Psoas muscle (tissue), 8 donors: Measurements from ENCODE around the gene KDF1. TPM values are rescaled to one million over a fixed set of nuclear protein-coding genes. Genes with fewer than 3 reads are reported as not detected.

Experiments used
- ATAC-seq, 4 donors: fragments of 200-7000 bp; cut with Tn5 transposase; one replicate each; pipeline ENCODE4 v1.9.1; 2020; ENCODE audit warnings: moderate library complexity in 3 of 4, mild to moderate bottlenecking in 2 of 4
- DNase-seq, 2 donors: peaks; one replicate each; pipeline ENCODE4 v3.0.0-alpha.2; 2020
- H3K27ac ChIP-seq: fragments of 200-600 bp; one replicate; pipeline ENCODE4 v1.8.0; 2022
- H3K27me3 ChIP-seq, 3 donors: fragments of 200-600 bp in 1 of 3; one replicate each; pipeline versions ENCODE4 v1.6.1 to v1.8.0; 2013 to 2022; ENCODE audit warnings: low read length in 2 of 3, mild to moderate bottlenecking in 2 of 3, moderate library complexity in 1 of 3; ENCODE audit not compliant: insufficient read depth in 3 of 3
- H3K36me3 ChIP-seq, 2 donors: fragments of 200-600 bp in 1 of 2; one replicate each; pipeline versions ENCODE4 v1.6.1 to v1.8.0; 2013 to 2022; ENCODE audit warnings: low read depth in 1 of 2, mild to moderate bottlenecking in 1 of 2, moderate library complexity in 1 of 2; ENCODE audit not compliant: insufficient read depth in 1 of 2
- H3K4me1 ChIP-seq: fragments of 200-600 bp; one replicate; pipeline ENCODE4 v1.8.0; 2022
- H3K4me3 ChIP-seq: fragments of 200-600 bp; one replicate; pipeline ENCODE4 v1.8.0; 2022; ENCODE audit warnings: mild to moderate bottlenecking
- H3K9me3 ChIP-seq: fragments of 200-600 bp; one replicate; pipeline ENCODE4 v1.8.0; 2022
- WGBS, 3 donors: extraction: QIAGEN DNeasy Blood & Tissue Kit; methylation state at CpG; one replicate each; pipeline versions ENCODE4 v1.1.6 to v1.1.7; 2013; 5-methylcytosine and 5-hydroxymethylcytosine counted together
- intact Hi-C, 2 donors: fragments of 100-400 bp; cut with DNase I; formaldehyde crosslinking; loops; one replicate each; pipeline versions ENCODE4 v1.11.0 to v1.14.2; 2022
- long read RNA-seq, 2 donors: library from polyadenylated mRNA; unstranded; transcript quantifications; one replicate each; pipeline ENCODE4 v2.0.0, GENCODE V29; 2021
- polyA plus RNA-seq, 3 donors: library from polyadenylated mRNA; stranded (reverse); fragments of 200-250 nt; gene quantifications; one replicate each; pipeline ENCODE4 v1.2.3, GENCODE V29; 2013
- total RNA-seq, 4 donors: library from RNA; stranded (reverse); fragmentation: NEBNext Ultra II Directional in 2 of 4; extraction: Animal tissue kit (Norgen Biotek cat#: 25700) in 2 of 4; gene quantifications; one replicate each; pipeline versions ENCODE4 v1.2.1 to v1.2.4, GENCODE V29; 2021 to 2023
- TF ChIP-seq, protein P1 (sequence below): fragments of 200-600 bp; IDR thresholded peaks from one replicate; pipeline ENCODE4 v1.8.0; 2022; ENCODE audit warnings: antibody characterized with exemption
- donor health status: healthy with polysubstance abuse.
- donor health status: DM: no; HTN: no; CAD: no; lungs with moderate emphysema.
- donor health status: Bipolar disorder and iron deficiency.
- donor health status: healthy.
- donor health status: DM: yes; HTN: yes; CAD: no.
- donor health status: DM: no; HTN: no; CAD: no.
- donor health status: DM: no; HTN: no; CAD: no.
- donor health status: DM: yes; HTN: yes; CAD: no.

Gene KDF1
- total RNA-seq (not detected), polyA plus RNA-seq (under 1 TPM in 1 of 3 donors, not detected in 2; 0.01 TPM)
- long read RNA-seq, donor 1: 0 reads
- long read RNA-seq, donor 2: 0 reads

GRCh38 chr1:26959722-26960624 lies at the start of gene KDF1:
KDF1 (minus strand) TSS chr1:26960468; CDS start chr1:26952380, 8,088 bp downstream.
- H3K4me3 ChIP-seq: peak within 1 kb of the TSS; percentile 38
- no peak within 1 kb of the TSS for H3K27ac ChIP-seq
- H3K4me1 ChIP-seq: peaks cover 7% of the 10 kb centered on the region
- intact Hi-C loops: no loop called here
- WGBS, 3 donors: 1 to 2% (median 2%) methylated on average over 66 to 86 of the region's 86 CpGs
- H3K36me3 ChIP-seq: no peaks in the 10 kb centered on the region
- H3K27me3 ChIP-seq: peaks cover 0 to 63% (median 22%) of the 10 kb centered on the region in 3 donors
- no peak for DNase-seq
- ATAC-seq: peak in 3 of 4 donors; percentile 7 to 50 (median 37)
- H3K9me3 ChIP-seq: no peaks in the 10 kb centered on the region
- TF ChIP-seq, protein P1, sequence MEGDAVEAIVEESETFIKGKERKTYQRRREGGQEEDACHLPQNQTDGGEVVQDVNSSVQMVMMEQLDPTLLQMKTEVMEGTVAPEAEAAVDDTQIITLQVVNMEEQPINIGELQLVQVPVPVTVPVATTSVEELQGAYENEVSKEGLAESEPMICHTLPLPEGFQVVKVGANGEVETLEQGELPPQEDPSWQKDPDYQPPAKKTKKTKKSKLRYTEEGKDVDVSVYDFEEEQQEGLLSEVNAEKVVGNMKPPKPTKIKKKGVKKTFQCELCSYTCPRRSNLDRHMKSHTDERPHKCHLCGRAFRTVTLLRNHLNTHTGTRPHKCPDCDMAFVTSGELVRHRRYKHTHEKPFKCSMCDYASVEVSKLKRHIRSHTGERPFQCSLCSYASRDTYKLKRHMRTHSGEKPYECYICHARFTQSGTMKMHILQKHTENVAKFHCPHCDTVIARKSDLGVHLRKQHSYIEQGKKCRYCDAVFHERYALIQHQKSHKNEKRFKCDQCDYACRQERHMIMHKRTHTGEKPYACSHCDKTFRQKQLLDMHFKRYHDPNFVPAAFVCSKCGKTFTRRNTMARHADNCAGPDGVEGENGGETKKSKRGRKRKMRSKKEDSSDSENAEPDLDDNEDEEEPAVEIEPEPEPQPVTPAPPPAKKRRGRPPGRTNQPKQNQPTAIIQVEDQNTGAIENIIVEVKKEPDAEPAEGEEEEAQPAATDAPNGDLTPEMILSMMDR: no peak

DNA sequence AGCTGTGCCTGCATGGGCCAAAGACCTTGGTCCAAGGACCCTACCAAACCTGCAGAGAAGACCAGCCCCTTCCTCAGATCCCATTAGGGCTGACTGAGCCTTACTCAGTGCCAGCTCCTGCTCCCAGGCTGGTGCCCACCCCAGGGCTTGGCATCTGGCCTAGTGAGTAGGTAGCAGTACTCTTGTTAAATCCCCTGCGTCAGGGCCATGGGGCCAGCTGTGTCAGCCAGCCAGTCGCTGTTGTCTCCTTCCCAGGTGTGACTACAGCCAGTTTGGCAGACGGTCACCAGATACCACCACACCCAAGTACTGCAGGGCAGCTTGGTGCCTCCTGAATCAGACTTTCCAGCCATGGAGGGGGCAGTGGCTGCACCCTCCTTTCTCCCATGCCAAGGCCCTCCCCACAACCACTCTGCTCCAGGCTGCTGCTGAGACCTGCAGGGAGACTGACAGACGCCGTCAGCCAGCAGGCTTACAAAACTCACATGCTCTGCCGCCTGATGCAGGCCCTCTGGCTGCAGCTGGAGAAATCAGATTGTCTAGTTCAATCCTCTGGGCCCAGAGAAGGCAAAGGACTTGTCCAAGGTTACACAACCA lies 49.4 kb upstream of the KDF1 start:
- ATAC-seq: peak in 1 of 4 donors; percentile 12
- Histone ChIP-seq H3K4me1 (peaks cover 9% of the 10 kb centered on the region), H3K9me3 (no peaks in the 10 kb centered on the region), H3K36me3 (no peaks in the 10 kb centered on the region), H3K27ac (no peak overlapping the region), H3K4me3 (no peak overlapping the region), H3K27me3 (no peaks in the 10 kb centered on the region)
- WGBS, 3 donors: 43 to 77% (median 56%) methylated on average over 6 of the region's 6 CpGs
- DNase-seq: no peak
- TF ChIP-seq, protein P1: no peak
- intact Hi-C loops: no loop called here

DNA sequence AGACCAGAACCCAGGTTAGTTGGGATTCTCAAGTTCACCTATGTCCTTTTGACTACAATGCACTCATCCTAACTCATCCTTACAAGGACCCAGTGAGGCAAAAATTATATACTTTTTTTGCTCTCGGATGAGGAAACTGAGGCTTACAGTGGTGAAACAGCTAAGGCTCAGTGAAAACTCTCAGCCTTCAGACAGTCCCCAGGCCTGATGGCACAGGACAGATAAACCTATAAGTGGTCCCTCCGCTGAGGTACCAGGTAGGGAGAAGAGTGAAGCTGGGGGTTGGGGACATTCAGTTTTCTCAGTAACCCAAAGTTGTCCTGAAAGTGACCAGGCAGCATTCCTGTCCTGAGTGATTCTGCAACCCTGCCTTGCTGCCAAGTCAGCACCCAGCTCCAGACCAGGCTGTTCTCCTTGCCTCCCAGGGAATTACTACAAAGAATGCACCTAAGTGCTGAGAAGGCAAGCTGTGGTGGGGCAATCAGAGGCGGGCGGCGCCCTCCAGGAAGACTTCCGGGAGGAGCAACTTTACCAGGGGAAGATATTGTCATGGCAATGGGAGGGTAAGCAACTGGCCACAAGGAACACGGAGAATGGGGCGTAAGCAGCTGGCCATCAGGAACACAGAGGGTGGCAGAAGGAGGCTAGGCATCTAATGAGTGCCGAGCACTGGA lies 47.8 kb upstream of the KDF1 start:
- TF ChIP-seq, protein P1: no peak
- H3K9me3 ChIP-seq: no peaks in the 10 kb centered on the region
- intact Hi-C loops: no loop called here
- peaks cover 9% of the 10 kb centered on the region for H3K4me1 ChIP-seq
- no peak overlapping the region for H3K27ac ChIP-seq
- H3K27me3 ChIP-seq: no peaks in the 10 kb centered on the region
- WGBS, 3 donors: 60 to 68% (median 61%) methylated on average over 9 of the region's 9 CpGs
- no peaks in the 10 kb centered on the region for H3K36me3 ChIP-seq
- ATAC-seq: no peak
- DNase-seq: no peak
- no peak overlapping the region for H3K4me3 ChIP-seq

DNA sequence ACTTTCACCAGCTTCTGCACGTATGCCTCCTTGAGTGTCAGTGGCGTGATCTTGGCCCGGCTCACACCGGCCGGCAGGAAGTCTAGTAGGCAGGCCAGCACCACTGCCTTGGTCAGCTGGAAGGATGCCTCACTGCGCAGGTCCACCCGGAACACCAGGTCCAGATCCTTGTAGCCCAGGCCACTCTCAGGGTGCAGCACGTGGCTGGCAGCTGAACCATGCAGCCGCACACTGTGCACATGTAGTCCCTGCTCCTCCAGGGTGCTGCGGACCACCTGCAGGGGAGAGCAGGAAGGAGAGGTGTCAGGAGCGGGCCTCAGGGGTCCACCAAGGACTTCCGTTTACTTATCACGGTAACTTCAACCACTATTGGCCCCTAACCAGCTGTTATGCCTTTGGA lies 46.4 kb upstream of the KDF1 start:
- intact Hi-C loops: no loop called here
- ATAC-seq (no peak), DNase-seq (no peak)
- TF ChIP-seq, protein P1: no peak
- Histone ChIP-seq H3K9me3 (no peaks in the 10 kb centered on the region), H3K36me3 (no peaks in the 10 kb centered on the region), H3K27ac (no peak overlapping the region), H3K27me3 (no peaks in the 10 kb centered on the region), H3K4me3 (no peak overlapping the region), H3K4me1 (peaks cover 9% of the 10 kb centered on the region)
- 62 to 68% (median 65%) methylated on average over 13 of the region's 13 CpGs for WGBS, 3 donors
